Ureter (tissue), 1 donor: ENCODE measurements around the gene ZNF776. TPM values are rescaled to one million over a fixed set of nuclear protein-coding genes. Genes with fewer than 3 reads are reported as not detected.
"Not testable (repeated sequence)": the region's sequence is repeated elsewhere in the genome, so short reads cannot be mapped to it uniquely, and the experiment has no call there.

Experiments used
- DNase-seq: peaks from one replicate; pipeline ENCODE4 v3.0.0-alpha.2; 2020; ENCODE audit warnings: low spot score
- total RNA-seq: library from RNA; stranded (reverse); gene quantifications from one replicate; pipeline ENCODE4 v1.2.4, GENCODE V29; 2023
- donor health status: DM: yes; HTN: yes; CAD: no.

Gene ZNF776
- total RNA-seq: 22.2 TPM

DNA sequence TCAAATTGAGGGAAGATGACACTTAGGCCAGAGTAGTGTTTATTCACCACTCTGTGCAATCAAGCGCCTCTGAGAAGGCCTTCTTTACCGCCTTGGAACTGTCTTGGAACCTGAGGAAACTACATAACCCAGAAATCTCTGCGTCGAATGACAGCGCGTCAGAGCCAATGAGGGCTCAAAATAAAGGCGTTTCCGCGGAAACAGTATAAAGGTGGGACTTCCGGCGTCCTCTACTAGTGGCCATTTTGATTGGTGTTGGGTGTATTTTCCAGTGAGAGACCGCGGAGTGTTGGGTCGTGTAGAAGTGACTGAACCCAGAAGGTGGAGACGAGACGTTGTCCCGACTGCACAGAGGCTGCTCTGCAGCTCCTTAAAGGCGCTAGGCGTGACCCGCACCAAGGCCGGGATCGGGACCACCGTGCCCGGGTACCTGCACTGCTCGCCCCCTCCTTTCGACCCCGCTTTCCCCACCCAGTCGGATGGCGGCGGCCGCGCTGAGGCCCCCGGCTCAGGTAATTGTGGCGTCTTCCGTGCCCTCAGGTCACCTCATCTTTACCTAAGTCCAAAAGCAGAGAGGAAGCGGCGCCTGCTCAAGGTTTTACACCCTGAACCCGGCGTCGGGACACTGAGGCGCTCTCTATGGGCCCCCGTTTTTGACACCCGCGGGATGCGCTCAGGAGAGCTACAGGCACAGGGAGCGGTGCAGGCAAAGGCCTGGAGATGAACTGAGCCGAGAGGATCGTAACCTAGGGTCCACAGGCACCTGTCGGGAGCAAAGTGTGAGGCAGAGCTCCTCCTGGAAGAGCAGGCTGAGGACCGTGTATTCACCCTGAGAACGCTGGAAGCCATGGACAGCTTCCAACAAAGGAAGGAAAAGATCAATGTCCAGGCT, at the start of gene ZNF776:
Gene ZNF776 (plus strand): TSS at position 236 of the 892 bp plus-strand sequence. CDS start 244 bp downstream, at position 480.
- DNase-seq: peak; percentile 90

GRCh38 chr19:57701625-57702024, 45.0 kb upstream of the ZNF776 start:
- no peak for DNase-seq

GRCh38 chr19:57706346-57706745, 40.3 kb upstream of the ZNF776 start:
- no peak for DNase-seq

- DNase-seq: peak; percentile 65
Observed at GRCh38 chr19:57708641-57709361, 37.8 kb upstream of the ZNF776 start, which contains the start of gene ZNF154. Gene ZNF154, minus strand, starts transcription at chr19:57709204. Its CDS starts 233 bp downstream, at chr19:57708971.

DNA sequence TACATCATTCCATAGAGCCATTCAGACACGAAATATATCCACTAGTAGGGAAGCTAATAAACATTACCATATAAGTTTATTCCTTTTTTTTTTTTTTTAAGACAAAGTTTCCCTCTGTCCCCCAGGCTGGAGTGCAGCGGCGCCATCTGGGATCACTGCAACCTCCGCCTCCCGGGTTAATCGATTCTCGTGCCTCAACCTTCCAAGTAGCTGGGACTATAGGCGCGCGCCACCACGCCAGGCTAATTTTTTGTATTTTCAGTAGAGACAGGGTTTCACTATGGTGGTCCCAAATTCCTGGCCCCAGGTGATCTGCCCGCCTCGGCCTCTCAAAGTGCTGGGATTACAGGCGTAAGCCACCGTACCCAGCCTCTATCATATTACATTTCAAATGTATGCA, 37.0 kb upstream of the ZNF776 start:
- peak; percentile 33 for DNase-seq

GRCh38 chr19:57712222-57712621, 34.4 kb upstream of the ZNF776 start:
- DNase-seq: no peak

- DNase-seq: peak; percentile 1
Observed at GRCh38 chr19:57719424-57719823, 27.2 kb upstream of the ZNF776 start.

DNA sequence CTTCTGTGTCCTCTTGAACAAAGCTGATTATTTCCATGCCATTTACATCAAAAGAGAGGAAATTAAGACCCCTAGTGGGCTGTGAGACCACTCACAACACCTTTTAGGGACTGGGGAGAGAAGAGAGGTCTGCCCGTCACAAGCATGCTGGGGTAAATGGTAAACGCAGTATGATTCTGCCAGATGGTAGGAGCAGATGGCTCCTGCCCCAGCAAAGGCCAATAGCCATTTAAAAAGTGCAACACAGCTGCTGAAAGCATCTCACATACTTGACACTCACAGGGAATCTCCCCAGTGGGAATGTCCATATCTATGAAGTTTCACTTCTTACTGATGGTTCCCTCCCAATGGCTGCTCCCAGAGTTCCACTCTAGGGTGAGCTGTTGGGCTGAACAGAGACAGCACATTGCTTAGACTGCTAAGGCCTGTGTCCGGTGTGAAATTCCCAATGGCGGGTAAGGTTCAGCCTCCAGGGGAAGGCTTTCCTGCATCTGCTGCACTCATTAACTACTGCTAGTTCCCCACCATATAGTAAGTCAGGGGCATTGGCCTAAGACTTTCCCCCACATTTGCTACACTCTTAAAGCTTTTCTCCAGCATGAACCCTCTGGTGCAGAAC, 26.6 kb upstream of the ZNF776 start:
- DNase-seq: peak; percentile 25

DNA sequence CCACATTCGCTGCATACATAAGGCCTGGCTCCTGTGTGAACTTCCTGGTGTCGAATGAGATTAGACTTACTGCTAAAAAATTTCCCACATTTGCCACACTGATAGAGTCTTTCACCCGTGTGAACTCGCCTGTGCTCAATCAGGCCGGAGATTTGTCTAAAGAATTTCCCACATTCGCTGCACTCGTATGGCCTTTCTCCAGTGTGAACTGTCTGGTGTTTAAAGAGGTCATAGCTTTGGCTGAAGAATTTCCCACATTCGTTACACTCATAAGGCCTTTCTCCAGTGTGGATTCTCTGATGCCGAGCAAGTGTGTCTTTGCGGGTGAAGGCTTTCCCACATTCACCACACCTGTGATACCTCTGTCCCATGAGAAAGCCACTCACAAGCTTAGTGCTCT, 25.7 kb upstream of the ZNF776 start:
- DNase-seq: peak; percentile 1

DNA sequence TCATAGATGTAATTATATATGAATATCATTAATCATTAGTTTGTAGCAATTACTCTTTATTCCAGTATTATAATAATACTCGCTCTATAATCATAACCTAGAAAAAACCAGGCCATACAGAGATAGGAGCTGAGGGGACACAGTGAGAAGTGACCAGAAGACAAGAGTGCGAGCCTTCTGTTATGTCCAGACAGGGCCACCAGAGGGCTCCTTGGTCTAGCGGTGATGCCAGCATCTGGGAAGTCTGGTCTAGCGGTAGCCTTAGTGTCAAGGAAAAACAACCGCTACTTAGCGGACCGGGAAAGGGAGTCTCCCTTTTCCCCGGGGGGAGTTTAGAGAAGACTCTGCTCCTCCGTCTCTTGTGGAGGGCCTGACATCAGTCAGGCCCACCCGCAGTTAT, 8.3 kb upstream of the ZNF776 start:
- peak; percentile 64 for DNase-seq

DNA sequence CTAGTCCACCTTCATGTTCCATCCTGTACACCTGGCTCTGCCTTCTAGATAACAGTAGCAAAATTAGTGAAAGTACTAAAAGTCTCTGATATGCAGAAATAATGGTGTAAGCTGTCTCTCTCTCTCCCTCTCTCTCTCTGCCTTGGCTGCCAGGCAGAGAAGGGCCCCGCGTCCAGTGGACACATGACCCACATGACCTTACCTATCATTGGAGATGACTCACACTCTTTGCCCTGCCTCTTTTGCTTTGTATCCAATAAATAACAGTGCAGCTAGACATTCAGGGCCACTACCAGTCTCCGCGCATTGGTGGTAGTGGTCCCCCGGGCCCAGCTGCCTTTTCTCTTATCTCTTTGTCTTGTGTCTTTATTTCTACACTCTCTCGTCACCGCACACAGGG, 7.8 kb upstream of the ZNF776 start:
- DNase-seq: not testable (repeated sequence)

DNA sequence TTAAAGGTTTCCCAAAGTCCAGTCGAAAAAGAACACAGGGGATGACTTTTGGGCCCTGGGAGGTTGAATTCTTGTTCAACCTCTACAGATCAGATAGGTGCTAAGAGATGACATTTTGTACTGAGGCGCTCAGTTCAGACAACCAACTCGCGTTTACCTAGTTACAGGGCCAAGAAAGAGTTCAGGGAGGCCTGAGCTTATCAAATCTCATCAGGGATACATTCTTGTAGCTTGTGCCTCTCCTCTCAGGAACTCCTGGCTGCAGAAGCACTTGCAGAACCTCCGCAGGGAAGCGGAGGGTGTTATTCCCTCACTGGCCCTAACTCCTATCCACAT, 825 bp downstream of the ZNF776 start:
- no peak for DNase-seq

DNA sequence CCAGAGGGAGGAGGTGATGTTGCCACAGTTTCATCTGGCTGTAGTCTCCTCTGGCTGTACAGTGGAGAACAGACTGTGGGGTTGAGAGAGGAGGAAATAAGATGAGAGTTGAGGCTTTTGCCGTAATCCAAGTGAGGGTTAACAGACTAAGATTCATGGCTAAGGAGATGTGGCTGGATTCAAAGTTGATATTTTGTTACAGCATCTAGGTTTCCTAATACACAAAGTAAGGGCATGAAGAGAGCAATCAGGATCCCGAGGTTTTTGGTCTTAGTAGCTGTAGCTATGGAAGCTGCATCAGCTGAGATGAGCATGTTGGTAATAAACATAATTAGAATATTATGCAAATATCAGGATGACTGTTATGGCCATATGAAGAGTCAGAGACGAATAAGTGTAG, 1.4 kb downstream of the ZNF776 start:
- DNase-seq: no peak

- DNase-seq: no peak
Observed at GRCh38 chr19:57754091-57754673, 7.6 kb downstream of the ZNF776 start.

DNA sequence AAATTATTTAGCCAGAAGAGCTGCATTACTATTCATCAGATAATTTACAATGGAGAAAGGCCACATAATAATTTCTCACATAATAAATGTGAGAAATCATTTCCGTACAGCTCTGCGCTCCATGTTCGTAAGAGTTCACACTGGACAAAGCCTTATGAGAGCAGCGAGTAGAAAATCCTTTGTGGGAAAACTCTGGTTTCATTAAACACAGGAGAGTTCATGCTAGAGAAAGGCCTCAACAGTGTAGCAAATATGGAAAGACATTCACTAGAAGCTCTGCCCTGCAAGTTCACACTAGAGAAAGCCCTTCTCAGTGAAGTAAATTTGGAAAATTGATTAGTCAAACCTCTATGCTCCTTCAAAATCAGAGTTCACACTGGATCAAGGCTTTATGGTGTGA, 8.4 kb downstream of the ZNF776 start:
- DNase-seq: no peak

GRCh38 chr19:57757941-57758340, 11.3 kb downstream of the ZNF776 start:
- no peak for DNase-seq

DNA sequence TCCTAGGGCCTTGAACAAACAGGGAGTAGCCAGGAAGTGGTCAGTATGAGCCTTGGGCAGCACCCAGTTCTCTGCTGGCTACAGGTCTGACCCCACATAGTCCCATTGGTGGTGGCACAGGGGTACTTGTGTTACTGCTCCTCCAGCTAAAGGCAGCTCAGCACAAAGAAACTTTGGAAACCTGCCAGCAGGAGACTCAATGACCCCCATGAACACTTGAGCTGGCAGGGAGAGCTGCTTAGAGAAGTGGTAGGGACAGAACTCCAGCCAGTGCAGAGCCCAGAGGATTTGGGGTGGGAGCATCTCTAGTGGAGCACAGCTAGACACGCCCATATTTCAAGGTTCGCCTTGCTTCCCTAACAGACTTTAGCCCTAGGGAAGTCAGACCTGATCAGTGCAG, 12.5 kb downstream of the ZNF776 start:
- DNase-seq: no peak

GRCh38 chr19:57769345-57770131, 22.9 kb downstream of the ZNF776 start, which contains the start of gene ZNF586:
Gene ZNF586, plus strand, starts transcription at chr19:57769676. Its CDS starts 167 bp downstream, at chr19:57769843.
- DNase-seq: peak; percentile 91

GRCh38 chr19:57771417-57771816, 24.8 kb downstream of the ZNF776 start:
- no peak for DNase-seq

- no peak for DNase-seq
Observed at GRCh38 chr19:57773488-57773887, 26.9 kb downstream of the ZNF776 start.

DNA sequence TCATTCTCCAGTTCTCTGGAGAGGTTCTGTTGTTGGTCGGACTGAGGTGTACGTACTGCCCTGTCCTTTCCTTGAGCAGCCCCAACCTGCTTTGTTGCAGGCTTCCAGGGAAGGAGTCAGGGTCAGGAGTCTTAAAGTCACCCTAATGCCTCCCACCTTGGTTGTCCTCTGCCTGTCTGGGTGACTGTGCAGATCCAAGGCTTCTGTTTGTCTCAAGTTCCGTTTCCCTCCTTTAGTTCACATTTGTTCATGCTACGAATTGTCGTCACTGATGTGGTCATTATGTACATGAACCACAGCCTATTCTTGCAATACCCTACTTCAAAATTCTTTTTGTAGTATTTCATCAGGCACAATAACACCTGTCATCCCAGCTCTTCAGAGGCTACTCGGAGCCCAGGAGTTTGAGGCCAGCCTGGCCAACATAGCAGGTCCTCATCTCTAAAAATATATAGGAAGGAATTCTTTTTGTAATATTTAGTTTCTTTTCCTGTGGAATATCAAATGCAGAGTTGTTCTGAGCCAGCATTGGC, 30.2 kb downstream of the ZNF776 start:
- DNase-seq: no peak
